Thyroid gland (tissue), 4 donors: ENCODE measurements around the gene SDHAF1. TPM values are rescaled to one million over a fixed set of nuclear protein-coding genes. Genes with fewer than 3 reads are reported as not detected.

Source experiments
- DNase-seq, 2 donors: peaks; one replicate each; pipeline ENCODE4 v3.0.0-alpha.2; 2019
- H3K27ac ChIP-seq, 3 donors: fragments of 200-600 bp; sonication (generic); 1 replicate in 2 of 3; 2 replicates in 1 of 3; pipeline ENCODE4 v1.5.1; 2016 to 2019; ENCODE audit warnings: mild to moderate bottlenecking in 1 of 3, moderate library complexity in 1 of 3
- H3K27me3 ChIP-seq: fragments of 200-600 bp; sonication (generic); one replicate; pipeline ENCODE4 v1.5.1; 2019
- H3K36me3 ChIP-seq, 2 donors: fragments of 200-600 bp; sonication (generic); one replicate each; pipeline ENCODE4 v1.5.1; 2016 to 2019
- H3K4me1 ChIP-seq, 2 donors: fragments of 200-600 bp; sonication (generic); one replicate each; pipeline ENCODE4 v1.5.1; 2017 to 2019
- H3K4me3 ChIP-seq, 3 donors: fragments of 200-600 bp; sonication (generic); replicated peaks in 1 of 3; 1 replicate in 2 of 3; 2 replicates in 1 of 3; pipeline ENCODE4 v1.5.1; 2016; ENCODE audit warnings: mild to moderate bottlenecking in 1 of 3
- H3K9me3 ChIP-seq: fragments of 200-600 bp; sonication (generic); one replicate; pipeline ENCODE4 v1.5.1; 2017
- POLR2A ChIP-seq, 2 donors: fragments of 450-650 bp; IDR thresholded peaks; one replicate each; pipeline ENCODE4 v1.6.1; 2017; ENCODE audit warnings: antibody characterized with exemption in 2 of 2, mild to moderate bottlenecking in 2 of 2, moderate library complexity in 1 of 2
- WGBS, 2 donors: methylation state at CpG; one replicate each; pipeline ENCODE4 v1.1.5; 2017; 5-methylcytosine and 5-hydroxymethylcytosine counted together
- intact Hi-C: fragments of 100-400 bp; cut with DNase I; formaldehyde crosslinking; loops from one replicate; pipeline ENCODE4 v1.15.1; 2023
- total RNA-seq, 4 donors: library from RNA; depleted of rRNA; stranded (reverse); fragments of >200 nt; gene quantifications; one replicate each; pipeline ENCODE4 v1.2.3, GENCODE V29; 2016
- TF ChIP-seq, protein P1 (sequence below), 6 experiments: fragments of 200-600 bp in 3 of 6; fragments of 450-650 bp in 3 of 6; sonication (generic) in 3 of 6; IDR thresholded peaks; one replicate each; pipeline ENCODE4 v1.5.1; 2016 to 2019; ENCODE audit warnings: antibody characterized with exemption in 6 of 6, mild to moderate bottlenecking in 2 of 6, inconsistent platforms in 1 of 6, moderate library complexity in 1 of 6

Gene SDHAF1
- total RNA-seq, 4 donors from 2014 or later, result 51.4 to 96.8 (median 66.7) TPM

- Histone ChIP-seq H3K4me1 (no peaks in the 10 kb centered on the region), H3K36me3 (no peaks in the 10 kb centered on the region), H3K27me3 (no peaks in the 10 kb centered on the region), H3K9me3 (no peaks in the 10 kb centered on the region), H3K27ac (no peak overlapping the region), H3K4me3 (no peak overlapping the region)
- WGBS, 2 donors, result 79 to 94% methylated on average over 3 of the region's 3 CpGs
- TF ChIP-seq, protein P1, sequence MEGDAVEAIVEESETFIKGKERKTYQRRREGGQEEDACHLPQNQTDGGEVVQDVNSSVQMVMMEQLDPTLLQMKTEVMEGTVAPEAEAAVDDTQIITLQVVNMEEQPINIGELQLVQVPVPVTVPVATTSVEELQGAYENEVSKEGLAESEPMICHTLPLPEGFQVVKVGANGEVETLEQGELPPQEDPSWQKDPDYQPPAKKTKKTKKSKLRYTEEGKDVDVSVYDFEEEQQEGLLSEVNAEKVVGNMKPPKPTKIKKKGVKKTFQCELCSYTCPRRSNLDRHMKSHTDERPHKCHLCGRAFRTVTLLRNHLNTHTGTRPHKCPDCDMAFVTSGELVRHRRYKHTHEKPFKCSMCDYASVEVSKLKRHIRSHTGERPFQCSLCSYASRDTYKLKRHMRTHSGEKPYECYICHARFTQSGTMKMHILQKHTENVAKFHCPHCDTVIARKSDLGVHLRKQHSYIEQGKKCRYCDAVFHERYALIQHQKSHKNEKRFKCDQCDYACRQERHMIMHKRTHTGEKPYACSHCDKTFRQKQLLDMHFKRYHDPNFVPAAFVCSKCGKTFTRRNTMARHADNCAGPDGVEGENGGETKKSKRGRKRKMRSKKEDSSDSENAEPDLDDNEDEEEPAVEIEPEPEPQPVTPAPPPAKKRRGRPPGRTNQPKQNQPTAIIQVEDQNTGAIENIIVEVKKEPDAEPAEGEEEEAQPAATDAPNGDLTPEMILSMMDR (IDR thresholded peaks at IDR 0.05), result no peak
- no peak for TF ChIP-seq POLR2A (IDR thresholded peaks at IDR 0.05)
- intact Hi-C loops, result no loop called here
- DNase-seq, result no peak
These were observed 28.2 kb upstream of the SDHAF1 start for GRCh38 chr19:35966771-35967170.

- no peak overlapping the region for H3K27ac ChIP-seq
- 58 to 66% methylated on average over 4 to 5 of the region's 8 CpGs for WGBS, 2 donors
- no peaks in the 10 kb centered on the region for H3K9me3 ChIP-seq
- no peaks in the 10 kb centered on the region for H3K36me3 ChIP-seq
- intact Hi-C loops, result no loop called here
- no peak for TF ChIP-seq POLR2A (IDR thresholded peaks at IDR 0.05)
- TF ChIP-seq, protein P1 (IDR thresholded peaks at IDR 0.05), result no peak
- H3K4me1 ChIP-seq, result no peaks in the 10 kb centered on the region
- no peak overlapping the region for H3K4me3 ChIP-seq
- no peak for DNase-seq
- no peaks in the 10 kb centered on the region for H3K27me3 ChIP-seq
These were observed 21.5 kb upstream of the SDHAF1 start for GRCh38 chr19:35973487-35973886.

- Histone ChIP-seq H3K4me3 (no peak overlapping the region), H3K4me1 (no peaks in the 10 kb centered on the region), H3K36me3 (no peaks in the 10 kb centered on the region), H3K27ac (no peak overlapping the region), H3K27me3 (no peaks in the 10 kb centered on the region), H3K9me3 (no peaks in the 10 kb centered on the region)
- DNase-seq, result peak in 1 of 2 donors; percentile 10
- WGBS, 2 donors, result 21 to 44% methylated on average over 4 to 5 of the region's 5 CpGs
- intact Hi-C loops, result no loop called here
- TF ChIP-seq POLR2A (IDR thresholded peaks at IDR 0.05), result no peak
- TF ChIP-seq, protein P1 (IDR thresholded peaks at IDR 0.05), result no peak
These were observed 19.3 kb upstream of the SDHAF1 start for GRCh38 chr19:35975608-35976214.

DNA sequence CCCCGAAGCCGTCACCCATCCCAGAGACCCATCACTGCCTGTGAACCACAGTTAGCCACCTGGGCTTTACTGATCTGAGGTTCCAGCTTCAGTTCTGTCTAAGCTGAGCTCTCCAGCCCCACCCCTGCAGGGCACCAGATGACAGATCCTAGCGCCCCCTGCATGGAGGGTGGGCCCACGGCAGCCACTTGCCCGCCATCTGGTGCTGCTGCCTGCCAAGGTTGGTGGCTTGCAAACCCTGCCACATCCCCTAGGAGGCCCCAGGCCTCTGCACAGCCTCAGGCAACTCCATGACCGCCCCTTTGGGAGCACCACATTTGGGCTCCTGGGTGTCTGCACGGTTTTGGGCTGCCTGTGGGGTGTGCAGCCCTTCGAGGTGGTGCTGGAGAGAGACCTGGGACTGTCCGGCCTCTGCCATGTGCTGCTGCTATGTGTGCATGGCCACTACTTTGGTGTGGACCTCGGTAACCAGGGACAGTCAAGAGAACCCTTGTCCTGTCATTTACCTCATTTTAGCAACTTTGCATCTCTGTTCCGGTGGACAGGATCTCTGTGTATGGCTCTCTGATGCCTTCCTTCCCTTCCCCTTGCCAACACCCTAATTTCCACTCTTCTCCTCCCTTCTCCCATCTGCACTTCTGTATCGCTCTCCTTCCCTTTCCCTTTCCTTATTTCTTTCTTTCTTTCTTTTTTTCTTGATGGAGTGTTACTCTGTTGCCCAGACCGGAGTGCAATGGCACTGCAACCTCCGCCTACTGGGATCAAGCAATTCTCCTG lies 17.4 kb upstream of the SDHAF1 start:
- no peak for DNase-seq
- TF ChIP-seq POLR2A (IDR thresholded peaks at IDR 0.05), result no peak
- TF ChIP-seq, protein P1 (IDR thresholded peaks at IDR 0.05), result no peak
- WGBS, 2 donors, result 52 to 58% methylated on average over 12 to 14 of the region's 14 CpGs
- H3K36me3 ChIP-seq, result no peaks in the 10 kb centered on the region
- intact Hi-C loops, result no loop called here
- no peaks in the 10 kb centered on the region for H3K9me3 ChIP-seq
- H3K4me3 ChIP-seq, result no peak overlapping the region
- no peaks in the 10 kb centered on the region for H3K27me3 ChIP-seq
- no peak overlapping the region for H3K27ac ChIP-seq
- no peaks in the 10 kb centered on the region for H3K4me1 ChIP-seq

GRCh38 chr19:35978271-35978670 lies 16.7 kb upstream of the SDHAF1 start:
- H3K9me3 ChIP-seq, result no peaks in the 10 kb centered on the region
- intact Hi-C loops, result no loop called here
- no peaks in the 10 kb centered on the region for H3K36me3 ChIP-seq
- H3K4me3 ChIP-seq, result no peak overlapping the region
- no peak overlapping the region for H3K27ac ChIP-seq
- WGBS, 2 donors, result 45 to 53% methylated on average over 5 of the region's 5 CpGs
- no peaks in the 10 kb centered on the region for H3K27me3 ChIP-seq
- no peak for DNase-seq
- TF ChIP-seq POLR2A (IDR thresholded peaks at IDR 0.05), result no peak
- TF ChIP-seq, protein P1 (IDR thresholded peaks at IDR 0.05), result no peak
- H3K4me1 ChIP-seq, result no peaks in the 10 kb centered on the region
